Osteocyte (in vitro differentiated cells): ENCODE measurements around the gene MYOF. TPM values are rescaled to one million over a fixed set of nuclear protein-coding genes. Genes with fewer than 3 reads are reported as not detected.
"Not testable (repeated sequence)": the region's sequence is repeated elsewhere in the genome, so short reads cannot be mapped to it uniquely, and the experiment has no call there.

Source experiments
- DNase-seq: peaks from one replicate; pipeline ENCODE4 v3.0.0; 2021; ENCODE audit warnings: mixed read lengths; ENCODE audit not compliant: unreplicated experiment; ENCODE audit errors: extremely low spot score
- H3K27ac Mint-ChIP-seq: one replicate; pipeline ENCODE4 v1.8.0; 2021; ENCODE audit warnings: mild to moderate bottlenecking, mixed read lengths; ENCODE audit not compliant: unreplicated experiment
- H3K27me3 Mint-ChIP-seq: one replicate; pipeline ENCODE4 v1.8.0; 2021; ENCODE audit warnings: mixed read lengths; ENCODE audit not compliant: unreplicated experiment
- H3K36me3 Mint-ChIP-seq: one replicate; pipeline ENCODE4 v1.8.0; 2021; ENCODE audit warnings: mixed read lengths; ENCODE audit not compliant: unreplicated experiment
- H3K4me1 Mint-ChIP-seq: one replicate; pipeline ENCODE4 v1.8.0; 2021; ENCODE audit warnings: mixed read lengths; ENCODE audit not compliant: unreplicated experiment
- H3K4me3 Mint-ChIP-seq: one replicate; pipeline ENCODE4 v1.8.0; 2021; ENCODE audit warnings: mild to moderate bottlenecking, moderate library complexity, mixed read lengths; ENCODE audit not compliant: unreplicated experiment
- H3K9me3 Mint-ChIP-seq: one replicate; pipeline ENCODE4 v1.8.0; 2021; ENCODE audit warnings: mixed read lengths; ENCODE audit not compliant: unreplicated experiment
- total RNA-seq: library from RNA; stranded (reverse); gene quantifications from 2 replicates; pipeline ENCODE4 v1.2.1, GENCODE V29; 2021
- TF ChIP-seq, protein P1 (sequence below): fragments of 200-600 bp; sonication (generic); IDR thresholded peaks from 2 replicates; pipeline ENCODE4 v1.5.0; 2021; ENCODE audit warnings: antibody characterized with exemption, mild to moderate bottlenecking, moderate library complexity

Gene MYOF
- total RNA-seq, 1 donor from 2014 or later, result 470 TPM

GRCh38 chr10:93420944-93421825 lies 60.9 kb downstream of the MYOF start:
- Mint-ChIP-seq H3K36me3 (peaks cover 63% of the 10 kb centered on the region), H3K4me1 (peaks cover 46% of the 10 kb centered on the region), H3K9me3 (no peaks in the 10 kb centered on the region), H3K27ac (peak overlapping the region; percentile 97), H3K27me3 (no peaks in the 10 kb centered on the region), H3K4me3 (no peak overlapping the region)
- TF ChIP-seq, protein P1, sequence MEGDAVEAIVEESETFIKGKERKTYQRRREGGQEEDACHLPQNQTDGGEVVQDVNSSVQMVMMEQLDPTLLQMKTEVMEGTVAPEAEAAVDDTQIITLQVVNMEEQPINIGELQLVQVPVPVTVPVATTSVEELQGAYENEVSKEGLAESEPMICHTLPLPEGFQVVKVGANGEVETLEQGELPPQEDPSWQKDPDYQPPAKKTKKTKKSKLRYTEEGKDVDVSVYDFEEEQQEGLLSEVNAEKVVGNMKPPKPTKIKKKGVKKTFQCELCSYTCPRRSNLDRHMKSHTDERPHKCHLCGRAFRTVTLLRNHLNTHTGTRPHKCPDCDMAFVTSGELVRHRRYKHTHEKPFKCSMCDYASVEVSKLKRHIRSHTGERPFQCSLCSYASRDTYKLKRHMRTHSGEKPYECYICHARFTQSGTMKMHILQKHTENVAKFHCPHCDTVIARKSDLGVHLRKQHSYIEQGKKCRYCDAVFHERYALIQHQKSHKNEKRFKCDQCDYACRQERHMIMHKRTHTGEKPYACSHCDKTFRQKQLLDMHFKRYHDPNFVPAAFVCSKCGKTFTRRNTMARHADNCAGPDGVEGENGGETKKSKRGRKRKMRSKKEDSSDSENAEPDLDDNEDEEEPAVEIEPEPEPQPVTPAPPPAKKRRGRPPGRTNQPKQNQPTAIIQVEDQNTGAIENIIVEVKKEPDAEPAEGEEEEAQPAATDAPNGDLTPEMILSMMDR, result no peak
- DNase-seq, result no peak

DNA sequence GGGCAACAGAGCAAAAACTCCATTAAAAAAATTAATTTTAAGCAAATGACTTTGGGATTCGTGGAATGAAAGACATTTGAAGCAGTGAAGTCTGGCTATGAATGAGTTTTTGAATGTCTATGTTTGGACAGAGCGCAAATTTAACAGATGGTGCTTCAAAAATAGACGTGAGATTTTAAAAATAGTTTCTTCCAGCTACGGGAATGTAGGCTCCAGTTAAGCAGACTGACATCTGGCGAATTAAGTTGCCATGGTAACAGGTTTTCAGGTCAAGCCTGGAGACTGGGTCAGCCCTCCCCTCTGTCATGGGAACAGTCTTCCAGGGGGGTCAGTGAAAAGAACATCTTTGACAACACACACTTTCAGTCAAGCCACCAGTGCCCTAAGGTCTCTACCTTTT lies 62.0 kb downstream of the MYOF start:
- Mint-ChIP-seq H3K9me3 (no peaks in the 10 kb centered on the region), H3K27me3 (no peaks in the 10 kb centered on the region), H3K27ac (peak overlapping the region; percentile 97), H3K4me3 (no peak overlapping the region), H3K4me1 (peaks cover 49% of the 10 kb centered on the region), H3K36me3 (peaks cover 69% of the 10 kb centered on the region)
- TF ChIP-seq, protein P1, result no peak
- DNase-seq, result no peak

DNA sequence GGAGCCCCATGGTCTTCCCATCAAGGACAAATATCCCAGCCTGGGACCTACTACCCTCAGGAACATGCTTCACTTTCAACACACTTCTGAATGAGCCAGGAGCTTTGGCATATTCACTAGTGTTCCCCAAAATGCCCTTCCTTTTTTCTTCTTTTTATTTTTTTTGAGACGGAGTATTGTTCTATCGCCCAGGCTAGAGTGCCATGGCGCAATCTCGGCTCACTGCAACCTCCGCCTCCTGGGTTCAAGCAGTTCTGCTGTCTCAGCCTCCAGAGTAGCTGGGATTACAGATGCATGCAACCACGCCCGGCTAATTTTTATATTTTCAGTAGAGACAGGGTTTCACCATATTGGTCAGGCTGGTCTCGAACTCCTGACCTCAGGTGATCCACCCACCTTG lies 63.1 kb downstream of the MYOF start:
- H3K4me3 Mint-ChIP-seq, H3K9me3 Mint-ChIP-seq, H3K27me3 Mint-ChIP-seq, DNase-seq: not testable (repeated sequence)
- H3K27ac Mint-ChIP-seq, result peak overlapping the region; percentile 97
- peaks cover 45% of the 10 kb centered on the region for H3K4me1 Mint-ChIP-seq
- peaks cover 65% of the 10 kb centered on the region for H3K36me3 Mint-ChIP-seq

GRCh38 chr10:93417921-93418320 lies 64.2 kb downstream of the MYOF start:
- no peak for DNase-seq
- Mint-ChIP-seq H3K9me3 (no peaks in the 10 kb centered on the region), H3K4me3 (no peak overlapping the region), H3K36me3 (peaks cover 66% of the 10 kb centered on the region), H3K4me1 (peaks cover 41% of the 10 kb centered on the region), H3K27ac (peak overlapping the region; percentile 67), H3K27me3 (no peaks in the 10 kb centered on the region)
- TF ChIP-seq, protein P1, result no peak

GRCh38 chr10:93417266-93417665 lies 64.9 kb downstream of the MYOF start:
- TF ChIP-seq, protein P1, result no peak
- Mint-ChIP-seq H3K27ac (peak overlapping the region; percentile 67), H3K9me3 (no peaks in the 10 kb centered on the region), H3K4me1 (peaks cover 39% of the 10 kb centered on the region), H3K4me3 (no peak overlapping the region), H3K27me3 (no peaks in the 10 kb centered on the region), H3K36me3 (peaks cover 70% of the 10 kb centered on the region)
- DNase-seq, result no peak
